Glomerular endothelial cell (primary cell): ENCODE data around the gene TOX2. TPM values are rescaled to one million over a fixed set of nuclear protein-coding genes. Genes with fewer than 3 reads are reported as not detected.

Experiments used
- DNase-seq: peaks from one replicate; pipeline ENCODE4 v3.0.0-alpha.2; 2011; ENCODE audit warnings: low read depth, low spot score; ENCODE audit errors: extremely low read depth
- total RNA-seq: library from RNA; depleted of rRNA; stranded (reverse); fragments of >200 nt; gene quantifications from 2 replicates; pipeline ENCODE4 v1.2.3, GENCODE V29; 2015

Gene TOX2
- total RNA-seq, 1 donor from 2014 or later = 29.1 TPM

GRCh38 chr20:43955750-43956191 is 41.1 kb downstream of the TOX2 start:
- no peak for DNase-seq

DNA sequence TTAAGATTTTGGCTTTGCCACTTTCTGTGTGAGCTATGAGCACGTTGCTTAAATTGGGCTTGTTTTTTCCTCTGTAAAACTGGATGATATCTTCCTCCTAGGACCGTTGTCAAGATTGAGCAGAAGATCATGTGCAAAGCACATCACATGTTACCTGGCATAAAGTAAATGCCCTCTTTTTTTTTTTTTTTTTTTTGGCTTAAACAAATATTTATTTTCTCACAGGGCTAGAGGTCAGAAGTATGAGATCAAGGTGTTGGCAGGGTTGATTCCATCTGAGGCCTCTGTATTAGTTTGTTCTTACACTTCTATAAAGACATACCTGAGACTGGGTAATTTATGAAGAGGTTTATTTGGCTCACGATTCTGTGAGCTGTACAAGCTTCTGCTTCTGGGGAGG is 42.7 kb downstream of the TOX2 start:
- no peak for DNase-seq

DNA sequence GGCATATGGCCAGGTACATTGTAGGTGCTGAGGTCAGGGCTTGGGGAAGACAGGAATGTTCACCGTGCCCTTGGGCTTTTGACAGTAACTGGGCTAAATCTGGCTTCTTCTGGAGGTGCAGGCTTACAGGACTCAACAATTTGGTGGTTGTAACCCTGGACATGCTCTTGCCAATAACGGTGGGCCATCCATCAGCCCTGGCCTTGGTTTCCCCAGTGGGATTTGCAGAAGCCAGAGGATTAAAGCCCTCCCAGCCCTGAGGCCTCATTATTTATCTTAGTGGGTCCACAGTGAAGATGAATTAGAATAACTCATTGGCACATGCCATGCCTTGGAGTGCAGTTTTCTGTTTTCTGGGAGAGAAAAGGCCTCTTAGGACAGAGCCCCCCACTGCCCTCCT is 44.0 kb downstream of the TOX2 start:
- DNase-seq = no peak

DNA sequence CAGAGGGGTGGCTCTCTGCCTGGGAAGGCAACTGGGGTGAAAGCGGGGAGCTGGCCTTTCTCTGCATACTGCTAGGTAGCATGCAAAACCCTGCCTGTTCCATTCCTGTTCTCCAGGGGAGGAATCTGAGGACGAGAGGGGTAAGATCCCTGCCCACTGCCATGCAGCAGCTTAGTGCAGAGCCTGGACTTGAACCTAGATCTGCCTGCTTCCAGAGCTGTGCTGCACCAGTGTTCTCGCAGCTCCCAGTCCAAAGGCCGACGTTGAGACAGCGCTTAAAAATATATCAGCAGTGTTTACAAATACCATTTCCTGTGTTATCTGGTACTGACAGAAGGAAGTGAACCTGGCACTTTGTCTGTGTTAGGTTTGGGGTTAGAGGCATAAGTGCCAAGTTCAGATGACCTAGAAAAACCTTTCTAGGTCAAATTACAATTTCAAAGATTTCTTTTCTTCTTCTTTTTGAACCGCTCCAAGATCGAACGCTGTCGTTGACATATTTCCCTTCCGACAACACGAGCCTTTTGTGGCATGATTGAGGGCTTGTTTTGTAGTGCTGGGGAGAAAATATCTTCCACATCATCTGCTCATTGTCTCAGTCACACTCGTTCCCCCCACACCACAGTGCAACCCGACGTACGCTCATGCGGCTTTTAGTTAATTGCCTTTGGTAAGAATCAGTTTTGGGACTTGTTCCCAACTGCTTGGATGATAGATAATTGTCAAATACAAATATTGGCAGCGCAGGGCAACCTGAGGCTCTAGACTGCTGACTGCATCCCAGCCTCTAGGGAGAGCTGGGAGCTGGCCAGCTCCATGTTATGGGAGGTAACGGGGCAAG is 44.6 kb downstream of the TOX2 start:
- no peak for DNase-seq

DNA sequence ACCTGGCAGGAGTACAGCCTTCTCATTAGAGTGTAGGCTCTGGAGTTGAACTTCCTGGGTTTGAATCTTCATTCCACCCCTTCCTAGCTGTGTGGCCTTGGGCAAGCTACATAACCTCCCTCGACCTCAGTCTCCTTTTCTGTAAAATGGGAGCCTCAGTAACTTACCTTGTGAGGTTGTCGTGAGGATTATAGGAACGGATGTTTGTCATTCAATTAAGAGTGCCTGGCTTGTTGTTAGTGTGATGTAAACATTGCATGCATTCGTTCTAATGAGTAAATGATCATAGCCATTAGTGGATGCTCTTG is 45.2 kb downstream of the TOX2 start:
- no peak for DNase-seq

- no peak for DNase-seq
Measured at GRCh38 chr20:43960231-43960630, 45.6 kb downstream of the TOX2 start.

- DNase-seq = no peak
Measured at GRCh38 chr20:43961116-43961515, 46.5 kb downstream of the TOX2 start.

GRCh38 chr20:43961541-43962471 is 47.2 kb downstream of the TOX2 start:
- no peak for DNase-seq

DNA sequence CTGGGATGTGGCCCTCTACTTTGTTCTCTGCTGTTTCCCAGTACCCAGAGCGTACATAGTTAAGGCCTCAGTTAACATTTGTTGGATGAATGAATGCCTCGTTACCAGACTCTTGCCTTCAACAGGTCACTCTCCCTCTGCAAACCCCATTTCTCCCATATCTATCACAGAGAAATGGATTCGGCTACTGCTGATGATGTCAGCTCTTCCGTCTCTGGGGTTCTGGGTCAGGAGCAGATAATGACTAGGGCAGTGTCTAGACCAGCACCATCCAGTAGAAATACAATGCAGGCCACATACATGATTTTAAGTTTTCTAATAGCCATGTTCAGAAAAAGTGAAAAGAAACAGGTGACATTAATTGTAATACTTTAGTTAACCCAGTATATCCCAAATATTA is 47.9 kb downstream of the TOX2 start:
- no peak for DNase-seq

- no peak for DNase-seq
Measured at GRCh38 chr20:43963233-43963632, 48.6 kb downstream of the TOX2 start.

DNA sequence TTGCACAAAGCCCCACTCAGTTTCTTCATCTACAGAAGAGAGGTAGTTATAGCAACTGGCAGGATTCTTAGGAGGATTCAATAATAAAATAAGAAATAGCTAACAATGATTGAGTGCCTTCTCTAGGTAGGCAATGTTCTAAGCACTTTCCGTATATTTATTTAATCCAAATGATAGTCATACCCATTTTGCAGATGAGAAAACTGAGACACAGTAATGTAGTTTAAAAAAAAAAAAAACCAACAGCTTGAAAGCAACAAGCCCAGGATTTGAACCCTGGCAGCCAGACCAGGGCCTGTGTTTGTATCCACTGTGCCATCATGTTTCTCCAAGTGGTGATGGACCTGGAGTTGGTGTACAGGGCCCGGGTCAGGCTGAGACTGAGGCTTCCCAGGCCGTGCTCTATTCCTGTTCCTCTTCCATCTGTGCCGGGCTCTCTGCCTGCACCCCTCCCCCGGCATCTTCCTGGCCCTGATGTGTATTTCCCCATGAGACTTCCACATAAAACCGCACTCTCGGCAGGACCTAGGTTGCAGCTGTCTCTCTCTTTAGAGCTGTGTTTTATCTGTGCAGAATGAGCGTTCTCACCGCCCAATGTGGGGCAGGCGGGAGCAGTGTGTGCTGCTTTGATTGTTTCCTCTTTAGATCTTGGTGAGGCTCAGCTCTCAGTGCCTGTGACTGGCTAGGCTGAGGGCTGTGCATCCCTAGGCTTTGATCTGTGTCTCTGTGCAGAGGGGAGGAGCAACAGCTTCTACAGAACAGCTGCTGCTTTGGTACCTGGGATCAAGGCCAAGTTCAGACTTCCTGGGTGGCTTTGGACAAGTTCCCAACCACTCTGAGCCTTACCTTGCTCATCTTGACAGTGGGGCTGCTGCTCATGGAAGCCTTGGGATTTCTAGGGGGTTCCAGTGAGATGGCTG is 49.5 kb downstream of the TOX2 start:
- no peak for DNase-seq

- DNase-seq = no peak
Measured at GRCh38 chr20:43968341-43969000, 53.8 kb downstream of the TOX2 start.

DNA sequence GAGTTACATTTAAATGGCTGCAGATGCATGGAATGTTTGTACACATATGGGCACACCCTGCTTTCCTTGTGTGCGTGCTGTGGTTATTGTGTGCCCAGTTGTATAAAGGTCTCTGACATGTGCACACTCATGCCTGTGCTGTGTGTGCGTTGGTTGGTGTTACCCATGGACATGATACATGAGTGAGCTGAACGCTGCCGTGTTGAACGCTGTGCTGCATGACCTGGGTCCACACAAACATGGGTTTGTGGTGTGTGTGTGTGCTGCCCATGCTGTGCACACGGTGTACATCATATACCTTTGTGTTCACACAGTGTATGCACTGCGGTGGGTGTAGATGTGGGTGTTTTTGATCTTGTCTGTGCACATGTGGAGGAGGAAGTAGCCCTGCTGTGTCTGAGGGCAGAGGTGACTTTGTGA is 54.4 kb downstream of the TOX2 start:
- DNase-seq = no peak

GRCh38 chr20:43969501-43970182 is 55.0 kb downstream of the TOX2 start:
- DNase-seq = no peak

DNA sequence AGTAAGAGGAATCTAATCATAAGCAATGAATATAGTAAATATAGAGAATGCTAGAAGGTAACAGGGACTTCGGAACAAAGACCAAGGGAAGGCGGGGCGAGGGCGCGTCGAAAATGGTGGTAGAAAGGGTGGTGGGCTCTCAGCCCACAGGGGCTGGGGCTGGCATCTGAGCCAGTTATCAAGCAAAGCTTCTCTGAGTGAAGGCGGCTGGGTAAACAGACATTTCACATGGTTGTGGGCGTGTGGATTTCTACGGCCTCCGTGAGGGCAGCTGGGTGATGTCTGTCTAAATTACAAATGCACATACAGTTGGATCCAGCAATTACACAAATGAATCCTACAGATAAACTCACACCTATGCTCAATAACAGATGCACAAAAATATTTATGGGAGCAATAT is 56.6 kb downstream of the TOX2 start:
- no peak for DNase-seq

DNA sequence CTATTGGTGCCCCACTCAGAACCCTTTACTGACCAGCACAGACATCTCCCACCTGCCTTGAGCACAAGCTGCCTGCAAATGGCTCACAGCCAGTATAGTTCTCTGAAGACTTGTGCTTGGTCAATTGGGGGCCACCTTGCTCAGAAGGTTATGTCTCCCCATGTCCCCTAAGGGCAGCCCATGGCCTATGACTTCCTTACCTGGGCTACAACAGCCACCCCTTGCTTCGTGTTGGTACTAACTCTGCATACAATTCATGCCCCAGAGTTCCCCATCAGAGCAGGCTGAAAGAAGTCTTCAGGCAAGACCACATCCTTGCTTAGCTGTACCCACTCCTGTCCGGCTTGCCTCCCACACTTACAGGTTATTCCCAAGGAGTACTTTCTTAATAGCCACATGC is 57.4 kb downstream of the TOX2 start:
- DNase-seq = no peak

DNA sequence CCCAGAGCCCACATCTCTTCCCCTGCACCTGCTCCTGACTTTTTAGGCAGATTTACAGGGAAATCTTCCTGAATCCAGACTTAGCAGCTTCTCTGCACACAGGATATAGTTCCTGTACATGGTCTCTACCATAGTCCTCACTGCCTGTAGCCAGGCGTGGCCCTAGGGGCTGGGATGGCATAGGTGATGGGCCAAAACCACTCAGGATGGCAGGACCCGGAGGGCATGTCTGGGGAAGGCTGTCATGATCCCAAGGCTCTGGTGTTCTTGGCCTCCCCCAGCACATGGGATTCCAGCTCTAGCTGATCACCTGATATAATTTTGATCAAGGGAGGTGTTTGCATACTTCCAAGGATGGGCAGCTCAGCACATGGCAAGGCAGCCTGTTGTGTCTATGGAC is 58.0 kb downstream of the TOX2 start:
- no peak for DNase-seq

- no peak for DNase-seq
Measured at GRCh38 chr20:43973231-43973630, 58.6 kb downstream of the TOX2 start.

DNA sequence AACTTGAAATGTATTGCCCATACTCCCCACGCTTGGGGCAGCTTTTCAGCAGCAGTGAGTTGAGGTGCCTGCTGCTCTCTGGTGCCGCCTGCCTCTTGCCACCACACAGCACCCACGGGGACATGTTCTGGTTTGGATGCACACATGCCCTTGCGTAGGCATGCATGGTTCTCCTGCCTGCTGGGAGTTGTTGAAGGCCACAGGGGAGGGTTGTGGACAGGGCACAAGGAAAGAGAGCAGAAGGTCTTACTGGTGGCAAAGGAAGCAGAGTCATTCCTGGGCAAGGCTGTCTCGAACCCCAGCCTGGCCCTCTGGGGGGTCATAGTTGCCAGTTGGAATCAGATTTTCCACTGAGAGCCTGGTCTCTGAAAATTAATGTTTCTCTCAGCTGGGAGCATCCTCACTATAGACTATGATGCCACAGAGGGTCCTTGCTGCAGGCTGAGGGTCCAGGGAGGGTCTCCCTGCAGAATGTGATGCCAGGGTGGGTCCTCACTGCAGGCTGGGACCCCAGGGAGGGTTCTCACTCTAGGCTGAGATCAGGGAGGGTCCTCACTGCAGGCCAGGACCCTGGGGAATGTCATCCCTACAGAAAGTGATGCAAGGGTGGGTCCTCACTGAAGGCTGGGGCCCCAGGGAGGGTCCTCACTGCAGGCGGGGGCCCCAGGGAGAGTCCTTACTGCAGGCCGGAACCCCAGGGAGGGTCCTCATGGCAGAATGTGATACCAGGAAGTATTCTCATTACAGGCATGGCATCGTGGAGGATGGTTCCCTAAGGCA is 59.2 kb downstream of the TOX2 start:
- DNase-seq = no peak
